DMS79 (cell line): ENCODE results near the gene SLC39A1.

Experiments
- DNase-seq: peaks from one replicate; lab custom pipeline; 2025; lab: John Stamatoyannopoulos, UW

The SLC39A1 gene

GRCh38 chr1:153946622-153947241 is 16.6 kb downstream of the SLC39A1 start, which contains the start of gene DENND4B:
TSS of gene DENND4B (minus strand) at chr1:153946718. CDS start at chr1:153944374, 2,344 bp downstream.
- peak; percentile 55 for DNase-seq

GRCh38 chr1:153945795-153946621 is 17.3 kb downstream of the SLC39A1 start:
- no peak for DNase-seq

- no peak for DNase-seq
These were observed 18.1 kb downstream of the SLC39A1 start for GRCh38 chr1:153945131-153945794.

DNA sequence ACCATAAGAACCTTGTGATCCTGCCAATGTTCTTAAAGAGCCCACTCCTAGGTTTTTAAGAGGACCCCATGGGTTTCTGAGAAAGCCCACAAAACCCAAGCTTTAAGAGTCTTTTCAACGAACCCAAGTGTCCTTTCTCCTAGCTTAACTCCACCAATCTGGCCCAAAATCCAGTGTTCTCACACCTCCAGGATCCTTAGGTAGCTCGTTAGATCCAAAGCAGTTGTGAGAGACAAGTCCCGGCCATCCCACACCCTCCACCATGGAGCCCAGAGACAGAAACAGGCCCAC is 18.6 kb downstream of the SLC39A1 start:
- DNase-seq, result no peak

- DNase-seq, result no peak
These were observed 19.1 kb downstream of the SLC39A1 start for GRCh38 chr1:153944005-153944826.

- DNase-seq, result no peak
These were observed 20.4 kb downstream of the SLC39A1 start for GRCh38 chr1:153942766-153943549.

DNA sequence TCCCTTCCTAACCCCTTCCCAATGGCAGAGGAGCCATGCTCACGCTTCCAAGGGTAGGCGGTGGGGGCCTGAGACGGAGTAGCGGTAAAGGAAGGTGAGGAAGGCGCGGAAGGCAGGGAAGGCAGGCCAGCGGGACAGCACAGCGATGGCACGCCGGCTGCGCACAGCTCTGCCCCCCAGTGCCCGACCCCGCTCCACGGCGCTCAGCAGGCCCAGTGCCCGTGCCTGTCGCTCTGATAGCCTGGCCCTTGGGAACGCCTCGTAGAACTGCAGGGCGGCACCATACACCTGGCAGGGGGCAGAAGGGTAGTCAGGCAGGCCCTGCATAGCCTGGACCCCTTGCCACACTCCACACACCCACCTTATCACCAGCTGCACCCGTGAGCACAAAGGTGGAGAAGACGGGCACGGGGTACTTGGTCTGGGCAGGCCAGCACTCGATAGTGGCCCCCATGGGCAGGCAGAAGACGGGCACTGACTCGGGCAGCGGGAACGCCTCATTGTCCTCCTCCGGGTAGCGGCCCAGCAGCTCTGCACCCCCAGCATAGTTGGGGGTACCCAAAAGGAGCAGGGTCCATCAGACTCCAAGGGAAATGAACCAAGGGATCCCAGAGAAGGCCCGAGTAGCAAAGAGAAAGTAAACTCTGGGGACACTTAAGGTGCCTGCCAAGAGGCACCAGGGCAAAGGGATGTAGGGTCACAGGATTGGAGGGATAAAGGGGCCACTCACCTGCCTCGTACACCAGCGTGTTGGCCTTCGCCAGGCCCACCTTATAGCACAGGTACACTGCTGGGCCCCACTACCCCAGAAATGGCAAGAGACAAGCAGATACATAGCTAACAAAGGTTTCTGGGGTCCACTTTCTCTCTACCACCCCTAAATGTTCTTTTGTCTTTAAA is 21.3 kb downstream of the SLC39A1 start:
- DNase-seq, result no peak

- no peak for DNase-seq
These were observed 22.6 kb downstream of the SLC39A1 start for GRCh38 chr1:153940756-153941155.

- DNase-seq, result no peak
These were observed 23.9 kb downstream of the SLC39A1 start for GRCh38 chr1:153939476-153939875.

DNA sequence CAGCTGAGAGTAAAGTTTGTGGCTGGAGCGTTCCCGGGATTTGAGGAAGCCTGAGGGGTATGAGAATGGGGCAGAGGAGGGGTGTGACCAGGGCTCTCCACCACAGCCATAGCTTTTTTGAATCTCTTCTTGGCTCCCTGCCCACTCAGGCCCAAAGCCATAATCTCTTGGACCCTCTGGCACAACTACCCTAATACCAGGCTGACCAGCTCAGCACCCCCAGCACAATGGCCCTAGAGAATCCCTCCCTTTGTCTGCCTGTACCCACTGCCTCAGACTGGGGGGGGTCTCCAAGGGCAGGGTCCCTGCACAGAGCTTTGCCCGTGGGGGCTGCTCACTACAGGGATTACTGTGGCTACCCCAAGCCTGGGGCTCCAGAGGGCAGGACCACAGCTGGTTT is 24.3 kb downstream of the SLC39A1 start:
- no peak for DNase-seq

GRCh38 chr1:153937331-153937730 is 26.0 kb downstream of the SLC39A1 start:
- DNase-seq, result no peak

DNA sequence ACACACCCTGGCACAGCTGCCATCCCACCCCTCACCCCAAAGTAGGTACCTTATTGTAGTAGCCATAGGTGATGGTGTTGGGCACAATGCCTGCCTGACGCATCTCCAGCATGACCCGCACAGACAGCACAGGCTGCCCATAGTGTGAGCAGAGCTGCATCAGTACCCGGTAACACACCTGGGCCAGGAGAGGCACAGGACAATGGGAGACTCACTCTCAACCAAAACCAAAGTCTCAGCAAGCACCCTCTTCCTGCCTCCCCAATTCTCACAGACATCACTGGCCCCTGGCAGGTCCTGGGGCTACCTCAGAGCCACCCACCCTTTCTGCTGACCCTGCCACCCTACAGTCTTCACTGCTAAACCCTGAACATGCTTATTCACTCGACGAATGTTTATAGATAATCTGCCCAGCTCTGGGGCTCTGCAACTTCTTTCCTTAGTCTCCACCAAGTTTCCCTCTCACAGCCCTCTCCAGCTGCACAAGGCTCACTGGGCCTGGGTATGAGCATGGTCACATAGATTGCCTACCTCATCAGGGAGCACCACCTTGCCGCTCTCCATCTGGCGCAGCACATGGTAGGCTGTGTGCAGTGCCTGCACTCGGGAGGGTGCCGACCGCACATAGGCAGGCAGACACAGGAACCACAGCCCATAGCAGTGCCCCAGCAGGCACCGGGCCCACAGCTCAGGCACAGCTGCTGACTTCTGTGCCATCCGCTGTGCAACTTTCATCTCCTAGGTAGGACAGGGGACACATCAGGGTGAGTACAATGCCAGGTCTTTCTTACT is 27.1 kb downstream of the SLC39A1 start:
- no peak for DNase-seq

DNA sequence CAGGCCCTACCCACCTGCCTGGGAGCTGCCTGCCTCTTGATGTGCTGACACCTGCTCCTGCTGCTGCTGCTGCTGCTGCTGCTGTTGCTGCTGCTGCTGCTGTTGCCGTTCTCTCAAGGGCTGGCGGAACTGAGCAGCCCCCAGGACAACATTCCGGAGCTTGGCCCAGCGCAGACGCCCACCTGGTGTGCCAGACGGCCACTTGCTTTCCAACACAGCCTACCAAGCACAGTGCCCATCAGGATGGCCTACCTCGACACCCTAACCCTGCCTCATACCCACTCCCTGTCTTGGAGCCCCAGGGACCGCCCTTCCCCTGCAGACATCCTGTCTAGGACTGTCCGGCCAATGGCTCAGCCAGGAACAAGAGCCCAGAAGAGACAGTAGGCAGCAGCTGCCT is 28.6 kb downstream of the SLC39A1 start:
- no peak for DNase-seq

DNA sequence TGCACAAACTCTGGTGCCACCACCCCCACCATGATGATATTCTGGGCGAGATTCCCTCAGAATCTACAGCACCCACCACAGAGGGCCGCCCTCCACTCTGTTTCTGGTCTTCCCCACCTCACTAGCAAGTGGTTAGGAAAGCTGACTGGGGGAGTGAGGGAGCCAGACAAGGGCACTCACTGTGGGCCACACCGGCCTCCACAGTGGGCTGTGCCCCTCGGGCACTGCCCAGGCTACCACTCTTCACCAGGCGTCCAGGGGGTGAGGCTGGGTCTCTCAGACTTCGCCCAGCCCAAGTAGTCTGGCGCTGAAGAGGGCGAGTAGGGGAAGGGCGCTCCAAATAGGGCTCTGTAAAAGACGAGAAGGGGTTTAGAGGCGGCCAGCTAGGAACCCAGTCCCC is 29.4 kb downstream of the SLC39A1 start:
- DNase-seq, result no peak

- no peak for DNase-seq
These were observed 29.9 kb downstream of the SLC39A1 start for GRCh38 chr1:153933430-153933829.

DNA sequence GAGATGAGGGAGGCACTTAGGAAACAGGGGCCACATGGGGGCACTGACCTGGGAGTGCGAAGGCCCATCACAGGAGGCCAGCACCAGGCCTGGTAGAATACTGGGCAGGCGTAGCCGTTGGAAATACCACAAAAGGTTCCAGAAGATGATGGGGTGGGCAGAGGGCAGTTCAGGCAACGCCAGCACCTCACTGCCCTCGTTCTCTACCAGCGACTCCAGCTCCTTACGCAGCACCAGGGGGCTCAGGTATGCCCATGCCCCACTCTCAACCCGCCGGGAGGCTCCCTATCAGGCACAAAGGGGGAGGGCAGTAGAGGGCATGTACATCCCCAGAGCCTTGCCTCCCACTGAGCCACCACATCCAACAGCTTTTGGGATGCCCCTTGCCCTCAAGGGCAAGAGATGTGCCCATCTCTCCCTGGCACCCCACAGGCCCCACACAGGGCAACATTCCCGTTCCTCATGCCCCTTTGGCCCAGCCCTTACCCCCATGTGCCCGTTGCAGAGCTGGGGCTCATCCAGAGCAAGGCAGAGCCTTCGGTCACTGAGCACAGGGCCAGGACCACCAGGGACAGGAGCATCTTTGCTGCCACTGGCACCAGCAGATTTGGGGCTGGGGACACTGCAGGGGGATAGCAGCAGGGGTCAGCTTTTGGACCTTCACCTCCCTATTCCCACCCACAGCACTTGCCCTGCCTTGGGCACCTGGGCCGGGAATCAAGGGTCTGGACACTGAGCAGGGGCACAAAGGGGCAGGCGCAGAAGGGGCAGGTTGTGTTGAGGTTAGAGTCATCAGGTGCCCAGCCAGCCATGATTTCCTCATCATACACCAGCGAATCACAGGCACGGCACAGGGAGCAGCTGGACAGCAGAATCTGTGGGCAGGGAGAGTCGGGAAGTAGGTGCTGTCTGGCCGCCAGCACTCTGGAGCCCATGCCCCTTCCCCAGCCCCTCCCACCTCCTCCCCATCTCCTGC is 30.9 kb downstream of the SLC39A1 start:
- no peak for DNase-seq

- DNase-seq, result no peak
These were observed 33.1 kb downstream of the SLC39A1 start for GRCh38 chr1:153929981-153930948.
